HG03103 (cell line): Measurements from ENCODE around the gene DNASE1L3.

ENCODE experiments used
- ATAC-seq: cut with Tn5 transposase; IDR thresholded peaks from one replicate; pipeline ENCODE4 v1.9.1; 2021; ENCODE audit warnings: low read depth; ENCODE audit not compliant: unreplicated experiment

Gene DNASE1L3

DNA sequence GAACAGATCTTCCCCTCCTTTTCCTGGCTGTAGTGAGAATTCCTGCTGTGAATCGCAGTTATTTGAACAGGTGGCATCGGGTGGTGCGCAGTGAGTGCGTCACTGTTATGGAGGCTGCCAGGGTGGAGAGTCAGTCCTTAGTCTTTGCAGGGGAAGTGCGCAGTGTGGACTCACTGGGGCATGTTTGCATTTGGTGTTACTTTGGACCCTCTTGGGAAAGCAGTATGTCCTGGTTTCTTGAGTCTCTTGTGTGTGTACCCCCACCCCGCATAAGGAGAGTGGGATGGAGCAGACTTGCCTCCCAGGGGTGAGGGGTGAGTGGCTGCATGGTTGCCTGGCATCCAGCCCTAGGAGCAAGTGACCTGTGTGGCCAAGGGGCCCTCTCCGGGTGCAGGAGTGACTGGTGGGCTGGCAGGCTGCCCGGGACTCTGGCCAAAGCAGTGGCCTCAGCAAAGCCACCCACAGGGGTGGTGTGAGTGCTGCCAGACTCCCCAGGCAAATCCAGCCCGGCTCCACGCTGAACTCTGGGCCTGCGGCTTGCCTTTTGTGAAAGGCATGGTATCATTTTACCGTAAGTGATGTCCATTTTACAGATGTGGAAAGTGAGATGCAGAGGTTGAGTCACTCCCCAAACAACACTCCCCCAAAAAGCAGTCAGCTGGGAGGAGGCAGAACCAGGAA lies 46.4 kb downstream of the DNASE1L3 start:
- ATAC-seq, result no peak

DNA sequence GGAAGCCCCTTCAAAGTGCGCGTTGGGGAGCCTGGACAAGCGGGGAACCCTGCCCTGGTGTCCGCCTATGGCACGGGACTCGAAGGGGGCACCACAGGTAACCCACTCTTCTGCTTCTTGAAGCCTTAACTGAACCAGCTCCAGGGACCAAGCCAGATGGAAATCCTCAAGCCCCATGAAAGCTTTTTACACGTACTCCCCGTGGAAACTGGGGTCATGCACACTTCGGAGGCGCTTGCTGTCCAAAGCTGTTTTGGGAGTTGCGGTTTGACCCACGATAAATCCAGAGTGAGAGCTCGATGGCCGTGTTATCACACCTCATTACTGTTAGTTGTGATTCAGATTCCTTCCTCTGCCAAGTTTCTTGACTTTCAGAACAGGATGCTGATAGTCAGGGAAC lies 47.5 kb downstream of the DNASE1L3 start:
- no peak for ATAC-seq

DNA sequence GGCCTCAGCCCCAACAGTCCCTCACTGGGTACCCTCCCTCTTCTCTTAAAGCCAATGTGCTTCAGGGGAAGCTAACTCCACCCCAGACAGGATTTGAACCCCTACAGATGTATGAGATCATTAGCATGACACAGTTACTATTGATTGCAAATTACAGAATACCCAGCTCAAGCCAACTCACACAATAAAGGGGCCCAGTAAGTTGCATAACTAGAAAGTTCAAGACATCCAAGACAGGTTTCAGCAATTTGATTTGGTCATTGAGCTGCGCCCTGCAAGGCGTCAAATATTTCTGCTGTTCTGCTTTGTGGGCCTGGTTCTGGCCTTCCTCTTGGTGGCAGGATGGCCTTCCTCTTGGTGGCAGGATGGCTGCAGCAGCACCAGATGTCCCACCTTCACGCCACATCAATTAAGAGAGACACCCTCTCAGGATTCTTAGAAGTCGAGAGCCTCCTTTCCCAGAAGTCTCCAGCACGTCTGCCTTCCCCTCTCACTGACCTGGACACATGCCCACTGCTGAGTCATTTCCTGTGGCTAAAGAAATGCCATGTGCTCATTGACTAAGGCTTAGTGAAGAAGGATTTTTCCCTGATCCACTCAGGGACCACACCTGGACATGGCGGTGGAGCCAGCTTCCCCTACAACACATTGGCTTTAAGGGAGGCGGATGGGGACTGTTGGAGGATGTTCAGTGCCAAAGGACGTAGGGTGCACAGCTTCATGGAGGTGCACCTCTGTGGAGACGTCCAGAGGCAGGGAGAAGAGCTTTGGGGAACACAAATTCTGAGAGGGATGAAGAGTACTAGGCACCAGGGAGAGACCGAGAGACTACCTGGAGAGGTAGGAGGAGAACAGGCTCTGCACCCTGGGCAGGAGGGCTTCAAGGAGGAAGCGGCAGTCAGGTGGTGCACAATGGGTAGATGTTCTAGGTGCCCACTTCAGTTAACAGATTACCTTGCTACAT lies 49.1 kb downstream of the DNASE1L3 start:
- ATAC-seq, result no peak

DNA sequence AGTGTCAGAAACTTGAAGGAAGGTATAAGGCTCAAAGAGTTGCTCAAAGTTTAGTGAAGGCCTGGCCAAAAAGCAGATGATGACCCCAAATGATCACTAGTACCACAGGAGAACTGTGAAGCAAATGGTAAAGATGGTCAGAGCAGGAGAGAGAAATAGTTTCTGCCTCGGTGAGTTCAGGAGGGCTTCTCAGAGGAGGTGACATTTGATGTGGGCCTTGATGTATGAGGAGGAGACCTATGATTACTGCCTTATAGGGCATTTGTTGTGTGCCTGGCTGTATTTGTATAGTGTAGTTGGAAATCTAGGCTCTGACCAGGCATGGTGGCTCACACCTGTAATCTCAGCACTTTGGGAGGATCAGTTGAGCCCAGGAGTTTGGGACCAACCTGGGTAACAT lies 50.4 kb downstream of the DNASE1L3 start:
- ATAC-seq, result no peak

DNA sequence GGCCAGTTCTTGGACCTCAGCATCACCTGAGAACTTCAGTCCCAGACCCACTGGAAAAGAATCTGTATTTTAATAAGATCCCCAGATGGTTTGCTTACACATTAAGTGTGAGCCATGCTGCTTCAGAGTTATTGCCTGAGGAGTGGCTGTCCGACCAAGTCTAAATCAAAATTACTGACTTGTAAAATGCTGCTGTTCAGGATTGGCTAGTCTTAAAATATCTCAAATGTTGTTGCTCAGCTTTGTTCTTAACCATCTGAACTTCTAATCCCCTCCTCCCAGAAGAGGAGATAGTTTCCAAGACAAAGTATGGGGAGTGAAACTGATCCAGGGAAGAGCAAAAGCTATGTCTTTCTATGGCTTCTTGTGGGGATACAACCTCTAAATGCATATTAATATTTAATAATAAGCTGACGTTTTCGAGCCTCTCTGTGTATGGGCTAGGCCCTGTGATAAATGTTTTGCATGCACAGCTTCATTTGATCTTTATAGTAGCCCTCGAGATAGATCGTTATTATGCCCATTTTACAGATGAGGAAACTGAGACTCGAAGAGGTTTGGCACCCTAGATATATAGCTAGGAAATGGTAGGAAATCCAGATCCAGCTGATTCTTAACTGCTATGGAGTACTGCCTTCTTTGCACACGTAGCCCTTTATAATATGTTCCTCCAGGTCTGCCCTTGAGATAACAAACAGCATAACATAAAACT lies 52.2 kb downstream of the DNASE1L3 start:
- no peak for ATAC-seq

DNA sequence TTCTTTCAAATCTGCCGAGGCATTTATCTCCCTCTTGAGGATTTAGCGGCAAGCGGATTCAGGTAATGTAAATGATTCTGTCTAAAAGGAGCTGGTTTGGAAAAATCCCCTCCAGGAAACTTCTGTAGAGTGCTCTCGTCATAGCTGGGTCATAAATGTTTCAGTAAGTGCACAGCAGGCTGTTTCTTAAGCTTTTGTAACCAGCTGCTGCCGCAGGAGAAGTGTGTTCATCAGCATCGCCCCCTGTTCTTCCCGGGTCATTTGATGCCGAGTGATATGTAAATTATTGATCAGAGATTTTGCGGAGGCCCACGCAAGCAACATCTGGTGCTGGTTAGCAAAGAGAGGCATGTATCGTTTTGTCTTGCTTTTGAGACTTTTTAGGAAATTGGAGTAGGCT lies 53.1 kb downstream of the DNASE1L3 start:
- no peak for ATAC-seq

DNA sequence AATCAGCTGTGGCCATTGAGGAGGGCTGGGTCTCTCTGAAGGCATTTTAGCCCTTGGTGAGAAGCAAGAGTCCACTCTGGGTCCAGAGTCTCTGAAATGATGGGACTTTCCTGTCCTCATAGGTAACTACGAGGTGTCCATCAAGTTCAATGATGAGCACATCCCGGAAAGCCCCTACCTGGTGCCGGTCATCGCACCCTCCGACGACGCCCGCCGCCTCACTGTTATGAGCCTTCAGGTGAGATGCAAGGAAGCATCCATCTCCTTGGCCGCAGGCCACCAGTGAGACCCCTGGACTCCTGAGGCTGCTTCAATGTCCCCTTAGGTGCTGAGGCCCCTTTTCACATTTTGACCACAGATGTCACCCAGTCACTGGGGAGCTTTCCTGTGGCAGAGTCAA lies 54.9 kb downstream of the DNASE1L3 start:
- ATAC-seq, result no peak

DNA sequence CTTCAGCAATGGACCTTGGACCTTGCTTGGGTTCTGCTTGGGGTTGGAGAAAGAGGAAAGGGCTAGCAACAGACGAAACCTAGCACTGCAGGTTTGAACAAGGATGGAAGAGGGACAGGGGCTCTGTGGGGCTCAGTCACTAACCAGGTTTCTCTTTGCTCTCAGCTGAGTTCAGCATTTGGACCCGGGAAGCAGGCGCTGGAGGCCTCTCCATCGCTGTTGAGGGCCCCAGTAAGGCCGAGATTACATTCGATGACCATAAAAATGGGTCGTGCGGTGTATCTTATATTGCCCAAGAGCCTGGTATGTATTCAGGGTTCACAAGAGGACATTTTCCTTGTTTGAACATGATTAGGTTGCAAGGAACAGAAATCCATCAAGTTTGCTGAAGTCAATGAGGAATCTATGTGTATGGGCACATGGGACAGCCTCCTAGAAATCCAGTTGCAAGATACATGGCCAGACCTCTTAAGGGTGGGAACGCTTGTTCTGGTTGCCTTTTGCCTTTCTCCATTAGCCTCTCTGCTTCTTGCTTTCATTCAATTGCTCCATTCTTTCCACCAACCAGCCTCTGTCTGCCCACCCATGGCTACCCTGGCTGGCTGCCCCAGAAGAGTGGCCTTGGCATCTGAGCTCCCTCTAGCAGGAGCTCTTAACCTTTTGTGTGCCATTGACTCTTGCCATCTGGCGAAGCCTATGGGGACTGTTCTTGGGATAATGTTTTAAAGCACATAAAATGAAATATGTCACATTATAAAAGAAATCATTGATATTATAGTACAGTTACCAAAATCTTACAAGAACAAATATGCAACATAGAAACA lies 55.9 kb downstream of the DNASE1L3 start:
- ATAC-seq, result no peak

DNA sequence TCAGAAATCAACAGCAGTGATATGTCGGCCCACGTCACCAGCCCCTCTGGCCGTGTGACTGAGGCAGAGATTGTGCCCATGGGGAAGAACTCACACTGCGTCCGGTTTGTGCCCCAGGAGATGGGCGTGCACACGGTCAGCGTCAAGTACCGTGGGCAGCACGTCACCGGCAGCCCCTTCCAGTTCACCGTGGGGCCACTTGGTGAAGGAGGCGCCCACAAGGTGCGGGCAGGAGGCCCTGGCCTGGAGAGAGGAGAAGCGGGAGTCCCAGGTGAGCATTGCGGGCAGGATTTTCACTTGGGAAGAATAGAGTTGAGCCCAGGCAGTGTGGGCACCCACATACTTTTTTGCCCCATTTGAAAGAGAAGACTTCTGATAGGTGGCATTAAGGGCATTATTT lies 57.4 kb downstream of the DNASE1L3 start:
- no peak for ATAC-seq

DNA sequence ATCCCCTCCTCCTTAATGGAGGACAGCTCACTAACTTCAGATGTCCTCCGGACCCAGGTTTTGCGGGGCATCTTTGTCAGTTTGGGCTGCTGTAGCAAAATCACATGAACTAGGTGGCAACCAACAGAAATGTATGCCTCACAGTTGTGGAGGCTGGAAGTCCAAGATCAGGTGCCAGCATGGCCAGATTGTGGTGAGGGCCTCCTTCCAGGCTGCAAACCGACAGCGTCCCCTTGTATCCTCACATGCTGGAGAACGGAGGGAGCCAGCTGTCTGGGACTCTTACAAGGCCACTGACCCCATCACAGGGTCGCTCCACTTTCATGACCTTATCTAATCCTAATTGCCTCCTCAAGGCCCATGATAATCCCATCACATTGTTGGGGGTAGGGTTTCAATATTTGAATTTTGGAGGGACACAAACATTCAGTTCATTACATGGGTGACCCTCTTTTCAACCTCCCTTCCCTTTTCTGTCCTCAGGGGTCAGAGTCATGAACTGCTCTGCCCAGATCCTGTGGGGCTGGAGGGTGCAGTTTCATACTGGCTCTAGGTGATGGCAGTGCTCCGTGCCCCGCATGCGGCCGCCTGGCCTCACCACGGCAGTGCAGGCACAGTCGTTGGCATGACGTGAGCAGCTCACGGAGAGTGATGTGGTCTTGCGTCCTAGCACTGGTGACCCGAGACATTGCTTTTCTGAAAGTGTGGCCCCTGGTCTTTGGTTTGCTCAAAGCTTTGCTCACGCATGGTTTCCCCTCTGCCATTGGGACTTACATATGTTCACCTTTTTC lies 58.4 kb downstream of the DNASE1L3 start:
- no peak for ATAC-seq

DNA sequence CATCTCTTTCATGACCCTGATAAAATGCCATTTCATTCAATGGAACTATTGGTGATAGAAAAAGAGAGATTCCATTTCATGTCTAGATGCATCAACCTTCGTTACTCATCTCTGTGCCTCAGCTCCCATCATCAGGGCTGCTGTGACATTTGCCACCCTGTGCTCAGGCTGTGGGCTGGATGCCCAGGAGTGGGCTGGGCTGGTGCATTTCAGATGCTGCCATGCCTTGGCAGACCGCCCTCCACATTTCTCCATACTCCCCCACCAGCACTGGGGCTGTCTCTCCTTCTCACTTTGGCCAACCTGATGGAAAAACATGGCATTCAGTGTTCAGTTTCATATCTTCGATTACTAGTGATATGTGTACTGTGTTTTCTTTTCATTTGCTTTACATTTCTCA lies 59.1 kb downstream of the DNASE1L3 start:
- ATAC-seq, result no peak

DNA sequence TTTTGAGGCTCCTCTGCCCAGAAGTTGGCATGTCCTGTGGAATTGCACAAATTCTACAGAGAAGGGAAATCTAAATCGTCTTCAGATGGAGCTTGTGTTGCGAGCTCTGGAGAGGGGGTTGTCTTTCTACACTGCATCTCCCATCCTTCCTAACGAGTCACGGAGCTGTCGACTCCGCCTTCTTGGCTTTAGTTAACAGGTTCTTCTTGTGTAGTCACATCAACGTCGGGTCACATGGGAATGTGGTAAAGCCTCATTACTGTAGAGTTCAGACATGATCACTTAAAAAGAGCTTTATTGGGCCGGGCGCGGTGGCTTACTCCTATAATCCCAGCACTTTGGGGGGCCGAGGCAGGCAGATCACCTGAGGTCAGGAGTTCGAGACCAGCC lies 60.0 kb downstream of the DNASE1L3 start:
- ATAC-seq, result no peak

DNA sequence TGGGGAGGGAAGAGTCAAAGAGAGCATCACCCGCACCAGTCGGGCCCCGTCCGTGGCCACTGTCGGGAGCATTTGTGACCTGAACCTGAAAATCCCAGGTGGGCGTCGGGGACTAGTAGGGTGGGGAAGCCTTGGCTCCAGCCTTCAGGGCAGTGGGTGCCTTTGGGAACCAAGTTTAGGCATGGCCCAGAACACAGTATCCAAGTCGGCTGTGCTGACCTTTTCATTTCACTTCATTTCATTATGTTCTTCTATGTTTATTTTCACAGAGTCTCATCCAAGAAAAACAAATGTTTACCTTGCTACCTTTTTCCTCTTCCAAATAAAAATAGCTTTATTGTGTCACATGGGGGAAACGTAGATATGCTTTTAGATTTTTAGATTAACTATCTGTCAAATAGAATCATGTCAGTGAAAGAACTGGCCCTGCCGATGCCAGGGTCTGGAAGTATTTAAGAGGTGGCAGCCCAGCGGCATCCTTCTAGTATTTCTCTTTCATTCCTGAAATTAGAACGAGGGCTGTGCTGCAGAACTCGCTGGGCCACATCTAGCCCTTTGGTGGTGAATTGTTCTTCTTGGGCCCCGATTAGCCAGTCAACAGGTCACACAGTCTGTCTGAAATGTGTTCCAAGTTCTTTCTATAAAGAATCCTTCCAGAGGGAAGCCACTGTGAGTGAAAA lies 60.5 kb downstream of the DNASE1L3 start:
- no peak for ATAC-seq

DNA sequence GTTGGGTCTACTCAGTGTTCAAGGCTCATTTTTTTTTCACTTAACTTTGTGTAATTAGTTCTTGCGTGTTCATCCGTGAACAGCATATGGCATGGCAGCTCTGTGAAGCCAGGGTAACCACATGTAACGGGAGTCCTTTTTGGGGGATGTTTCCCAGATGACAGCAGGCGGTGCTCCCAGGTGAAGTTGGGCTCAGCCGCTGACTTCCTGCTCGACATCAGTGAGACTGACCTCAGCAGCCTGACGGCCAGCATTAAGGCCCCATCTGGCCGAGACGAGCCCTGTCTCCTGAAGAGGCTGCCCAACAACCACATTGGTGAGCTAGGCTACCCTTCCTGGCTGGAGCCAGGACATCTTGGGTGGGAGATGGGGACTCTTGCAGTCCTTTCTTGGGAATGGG lies 62.7 kb downstream of the DNASE1L3 start:
- no peak for ATAC-seq

DNA sequence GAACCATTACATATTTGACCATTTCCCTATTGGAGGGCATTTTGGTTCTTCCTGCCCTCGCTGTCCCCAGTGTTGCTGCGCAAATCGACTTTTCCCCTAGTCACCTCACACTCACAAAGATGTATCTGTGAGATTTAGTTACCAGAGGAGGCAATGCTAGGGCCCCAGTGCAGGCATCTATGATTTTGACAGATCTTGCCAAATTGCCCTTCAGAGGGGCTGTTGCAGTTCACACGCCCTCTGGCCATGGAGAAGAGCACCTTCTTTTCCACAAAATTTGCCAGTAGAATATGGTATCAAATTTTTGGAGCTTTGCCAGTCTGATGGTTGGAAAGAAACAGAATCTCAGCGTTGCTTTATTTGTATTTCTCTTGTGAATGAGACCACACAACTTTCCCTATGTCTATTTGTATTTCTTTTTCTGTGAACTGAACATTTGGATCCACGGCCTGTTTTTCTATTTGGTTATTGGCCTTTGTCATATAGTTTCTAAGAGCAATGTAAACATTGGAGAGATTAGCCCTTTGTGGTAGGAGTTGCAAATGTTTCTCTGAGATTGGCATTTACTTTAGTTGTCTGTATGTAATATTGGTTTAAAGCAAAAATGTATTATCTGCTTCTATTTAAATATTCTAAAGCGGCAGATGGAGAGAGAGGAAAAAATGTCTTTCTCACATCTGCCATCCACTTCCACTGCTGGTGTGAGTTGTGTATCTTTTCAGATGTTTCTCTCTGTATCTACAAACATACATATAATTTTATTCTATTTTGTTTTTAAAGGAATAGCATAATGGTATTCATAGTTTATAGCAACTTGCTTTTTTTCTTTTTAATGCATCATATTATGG lies 66.1 kb downstream of the DNASE1L3 start:
- no peak for ATAC-seq

DNA sequence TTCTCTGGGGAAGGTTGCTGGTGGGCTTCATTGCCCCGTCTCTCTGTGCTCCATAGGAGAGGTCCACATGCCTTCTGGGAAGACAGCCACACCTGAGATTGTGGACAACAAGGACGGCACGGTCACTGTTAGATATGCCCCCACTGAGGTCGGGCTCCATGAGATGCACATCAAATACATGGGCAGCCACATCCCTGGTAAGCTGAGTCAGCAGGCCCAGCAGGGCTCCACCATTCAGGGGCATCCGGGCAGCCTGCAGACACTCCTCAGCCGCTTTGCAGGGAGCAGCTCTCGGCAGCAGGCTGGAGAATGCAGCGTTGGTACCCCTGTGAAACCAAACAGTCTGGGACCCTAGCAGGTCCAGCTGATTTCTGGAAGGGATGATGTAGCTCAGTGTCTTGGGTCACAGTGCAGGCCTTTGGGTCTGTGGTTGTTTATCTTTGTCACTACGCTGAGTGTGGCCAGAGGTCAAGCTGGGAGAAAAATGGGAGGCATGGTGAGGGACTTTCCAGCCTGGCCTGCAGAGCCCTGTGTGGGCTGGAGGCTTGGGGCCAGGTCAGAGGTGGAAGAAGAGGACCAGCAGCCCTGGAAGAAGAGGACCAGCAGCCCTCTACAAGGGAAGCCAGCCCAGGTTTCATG lies 67.2 kb downstream of the DNASE1L3 start:
- ATAC-seq, result no peak
